ES-I3 (cell line): ENCODE results near the gene EFR3B.
A peak's percentile ranks its signal among the peaks of the same experiment; 100 is the strongest.
"Not testable (repeated sequence)": the region's sequence is repeated elsewhere in the genome, so short reads cannot be mapped to it uniquely, and the experiment has no call there.

Experiments
- H3K36me3 ChIP-seq: 2 replicates; pipeline ENCODE4 v1.6.1; 2013; ENCODE audit warnings: mild to moderate bottlenecking, low read length, control low read depth, moderate library complexity; ENCODE audit not compliant: insufficient read depth
- H3K4me1 ChIP-seq: 2 replicates; pipeline ENCODE4 v1.6.1; 2013; ENCODE audit warnings: mild to moderate bottlenecking, control low read depth, low read length; ENCODE audit not compliant: insufficient read depth
- H3K9ac ChIP-seq: 2 replicates; pipeline ENCODE4 v1.6.1; 2013; ENCODE audit warnings: low read depth, mild to moderate bottlenecking, low read length, moderate library complexity
- H3K9me3 ChIP-seq: 2 replicates; pipeline ENCODE4 v1.6.1; 2013; ENCODE audit warnings: mild to moderate bottlenecking, low read length, moderate library complexity; ENCODE audit not compliant: control insufficient read depth, insufficient read depth

Gene EFR3B, protein sequence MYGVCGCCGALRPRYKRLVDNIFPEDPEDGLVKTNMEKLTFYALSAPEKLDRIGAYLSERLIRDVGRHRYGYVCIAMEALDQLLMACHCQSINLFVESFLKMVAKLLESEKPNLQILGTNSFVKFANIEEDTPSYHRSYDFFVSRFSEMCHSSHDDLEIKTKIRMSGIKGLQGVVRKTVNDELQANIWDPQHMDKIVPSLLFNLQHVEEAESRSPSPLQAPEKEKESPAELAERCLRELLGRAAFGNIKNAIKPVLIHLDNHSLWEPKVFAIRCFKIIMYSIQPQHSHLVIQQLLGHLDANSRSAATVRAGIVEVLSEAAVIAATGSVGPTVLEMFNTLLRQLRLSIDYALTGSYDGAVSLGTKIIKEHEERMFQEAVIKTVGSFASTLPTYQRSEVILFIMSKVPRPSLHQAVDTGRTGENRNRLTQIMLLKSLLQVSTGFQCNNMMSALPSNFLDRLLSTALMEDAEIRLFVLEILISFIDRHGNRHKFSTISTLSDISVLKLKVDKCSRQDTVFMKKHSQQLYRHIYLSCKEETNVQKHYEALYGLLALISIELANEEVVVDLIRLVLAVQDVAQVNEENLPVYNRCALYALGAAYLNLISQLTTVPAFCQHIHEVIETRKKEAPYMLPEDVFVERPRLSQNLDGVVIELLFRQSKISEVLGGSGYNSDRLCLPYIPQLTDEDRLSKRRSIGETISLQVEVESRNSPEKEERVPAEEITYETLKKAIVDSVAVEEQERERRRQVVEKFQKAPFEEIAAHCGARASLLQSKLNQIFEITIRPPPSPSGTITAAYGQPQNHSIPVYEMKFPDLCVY

DNA sequence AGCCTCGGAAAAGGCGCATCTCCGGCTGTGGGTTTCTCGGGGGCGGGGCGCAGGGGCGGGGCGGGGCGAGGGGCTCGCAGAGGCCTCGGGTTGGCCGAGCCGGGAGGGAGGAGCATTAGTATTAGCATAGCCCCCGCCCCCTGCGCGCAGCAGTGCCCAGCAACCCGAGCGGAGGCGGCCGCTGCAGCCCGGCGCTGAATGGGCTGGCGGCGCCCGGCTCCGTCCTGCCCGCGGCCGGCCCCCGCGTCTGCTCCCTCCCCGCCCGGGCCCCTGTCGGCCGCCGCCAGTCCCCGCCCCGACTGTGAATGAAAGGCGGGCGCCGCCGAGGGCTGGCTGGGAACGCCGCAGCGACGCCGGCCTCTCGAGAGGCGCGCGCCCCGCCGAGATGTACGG, at the start of gene EFR3B:
Gene EFR3B (plus strand): TSS at position 149 of the 393 bp plus-strand sequence. CDS start 237 bp downstream, at position 386.
- peaks cover 6% of the 10 kb centered on the region; the same call in 1 of the 2 replicates for H3K4me1 ChIP-seq
- H3K9me3 ChIP-seq = no peaks in the 10 kb centered on the region
- H3K9ac ChIP-seq = peak within 1 kb of the TSS; percentile 88
- no peaks in the 10 kb centered on the region for H3K36me3 ChIP-seq

DNA sequence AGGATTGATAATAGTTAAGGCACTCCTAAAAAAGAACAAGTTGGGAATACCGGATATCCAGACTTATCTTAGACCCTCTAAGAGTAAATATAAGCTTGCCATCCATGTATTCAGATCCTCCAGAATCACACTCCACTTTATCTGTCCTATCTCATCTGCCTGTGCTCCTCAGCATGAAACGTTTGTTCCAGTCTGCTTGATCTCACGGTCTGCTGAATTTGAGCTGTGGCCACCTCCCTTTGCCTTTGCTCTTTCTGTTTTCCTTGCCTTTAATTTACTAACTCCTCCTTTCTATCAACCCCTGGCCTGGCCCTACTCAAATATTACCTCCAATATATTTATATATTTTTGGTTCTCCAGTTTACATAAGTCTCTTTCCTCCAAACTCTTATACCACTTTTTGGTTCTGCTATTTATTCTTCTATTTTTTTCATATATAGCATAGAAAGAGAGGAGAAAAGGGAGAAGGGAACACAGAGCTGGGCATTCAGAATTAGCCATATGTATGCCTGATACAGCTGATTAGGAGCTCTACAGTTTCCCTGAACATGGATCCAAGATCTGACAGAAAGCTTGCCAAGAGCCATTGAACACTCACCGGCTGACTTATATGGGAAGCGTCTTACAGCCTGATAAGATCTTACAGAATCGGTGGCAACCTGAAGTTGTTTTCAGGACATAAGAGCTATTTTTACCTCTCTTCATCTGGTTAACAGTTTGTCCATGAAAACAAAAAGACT, 48.3 kb upstream of the EFR3B start:
- H3K9me3 ChIP-seq = no peaks in the 10 kb centered on the region
- H3K4me1 ChIP-seq = peaks cover 2% of the 10 kb centered on the region; the same call in 1 of the 2 replicates
- H3K9ac ChIP-seq = no peak overlapping the region
- no peaks in the 10 kb centered on the region for H3K36me3 ChIP-seq

DNA sequence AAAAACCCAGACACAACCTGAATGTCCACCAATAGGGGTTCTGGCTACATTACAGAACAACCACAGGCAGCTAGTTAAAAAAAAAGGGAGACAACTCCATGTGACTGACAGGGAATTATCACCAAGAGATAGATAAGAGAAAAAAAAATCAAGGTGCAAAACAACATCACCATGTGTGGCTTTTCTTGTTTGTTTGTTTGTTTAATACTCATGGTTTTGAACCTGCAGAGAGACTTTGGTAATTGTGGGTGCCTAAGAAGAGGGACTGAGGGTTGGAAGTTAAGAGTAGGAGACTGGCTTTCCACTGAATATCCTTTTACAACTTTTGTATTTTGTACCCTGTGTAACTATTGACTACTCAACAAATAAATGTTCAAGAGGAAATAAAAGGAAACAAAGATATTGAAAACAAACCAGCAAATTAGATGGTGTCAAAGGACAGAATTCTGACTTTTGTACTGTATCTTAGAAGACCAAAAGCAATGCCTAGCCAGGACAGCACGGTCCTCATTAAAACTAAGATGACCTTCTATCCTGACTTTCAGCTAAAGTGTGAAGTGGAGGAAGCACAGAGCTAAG, 47.6 kb upstream of the EFR3B start:
- Histone ChIP-seq H3K36me3 (no peaks in the 10 kb centered on the region), H3K4me1 (peaks cover 2% of the 10 kb centered on the region; the same call in 1 of the 2 replicates), H3K9ac (no peak overlapping the region), H3K9me3 (no peaks in the 10 kb centered on the region)

DNA sequence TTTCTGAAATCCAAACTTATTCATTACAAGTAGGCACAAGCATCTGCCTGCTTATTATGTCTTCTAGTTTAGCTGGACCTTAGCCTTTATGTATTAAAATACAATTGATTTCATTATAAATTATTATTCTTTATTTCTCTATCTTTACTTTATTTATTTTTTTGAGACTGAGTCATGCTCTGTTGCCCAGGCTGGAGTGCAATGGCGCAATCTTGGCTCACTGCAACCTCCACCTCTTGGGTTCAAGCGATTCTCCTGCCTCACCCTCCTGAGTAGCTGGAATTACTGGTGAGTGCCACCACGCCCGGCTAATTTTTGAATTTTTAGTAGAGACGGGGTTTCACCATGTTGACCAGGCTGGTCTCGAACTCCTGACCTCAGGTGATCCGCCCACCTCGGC, 42.8 kb upstream of the EFR3B start:
- not testable (repeated sequence) for H3K36me3 ChIP-seq, H3K9me3 ChIP-seq, H3K9ac ChIP-seq, H3K4me1 ChIP-seq

DNA sequence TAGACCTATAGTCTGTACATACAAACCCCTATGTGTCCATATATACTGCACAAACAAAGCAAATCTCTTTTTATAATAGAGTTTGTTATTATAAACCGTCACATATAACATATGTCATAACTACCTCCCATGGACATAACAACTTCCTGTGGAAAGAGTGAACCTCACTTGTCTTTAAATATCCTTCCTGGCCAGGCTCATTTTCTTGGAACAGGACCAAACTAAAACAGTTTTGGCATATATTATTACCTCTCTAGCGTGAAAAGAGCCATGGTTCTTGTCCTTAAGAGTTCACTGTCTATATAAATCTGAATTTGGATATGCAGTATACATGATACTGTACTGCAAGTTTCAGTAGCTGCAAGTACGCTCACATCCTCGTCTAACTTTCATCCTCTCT, 41.8 kb upstream of the EFR3B start:
- Histone ChIP-seq H3K36me3 (no peaks in the 10 kb centered on the region), H3K9ac (no peak overlapping the region), H3K9me3 (no peaks in the 10 kb centered on the region), H3K4me1 (peaks cover 2% of the 10 kb centered on the region; the same call in 1 of the 2 replicates)

DNA sequence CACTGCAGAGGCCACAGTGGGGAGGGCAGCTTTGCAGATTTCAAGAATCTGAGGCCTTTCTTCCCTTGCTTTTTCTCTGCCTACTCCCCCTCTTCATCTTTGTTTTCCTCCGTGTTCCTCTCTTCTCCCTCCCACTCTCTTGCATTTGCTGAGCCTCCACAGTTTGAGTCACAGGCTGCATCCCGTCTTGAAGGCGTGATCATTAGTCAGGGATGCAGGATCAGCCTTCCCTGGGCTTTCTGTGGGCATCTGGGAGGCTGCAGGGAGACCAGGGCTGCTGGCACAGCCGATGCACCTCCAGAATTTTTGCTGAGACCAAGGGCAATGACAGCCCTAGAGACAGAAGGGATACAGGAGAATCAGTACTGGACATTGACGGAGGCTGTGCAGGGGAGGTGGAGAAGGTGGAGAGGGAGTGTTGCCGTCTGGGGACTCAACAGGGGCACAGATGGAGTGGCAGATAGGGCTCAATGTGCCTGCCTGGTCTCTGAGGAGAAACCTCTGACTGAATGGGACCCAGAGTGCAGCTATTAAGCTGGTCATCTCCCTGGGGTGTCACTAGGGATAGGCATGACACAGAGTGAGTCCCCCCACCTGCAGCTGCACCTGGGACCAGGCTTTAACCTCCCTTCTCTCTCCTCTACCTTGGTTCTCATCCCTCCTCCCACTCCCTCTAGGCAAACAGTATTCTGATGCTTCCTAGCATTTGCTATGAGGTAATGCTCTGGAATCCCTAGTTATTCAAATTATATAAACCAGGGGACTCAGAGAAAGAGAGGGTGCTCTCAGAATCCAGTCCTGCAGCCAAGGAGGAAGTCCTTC, 41.2 kb upstream of the EFR3B start:
- Histone ChIP-seq H3K36me3 (no peaks in the 10 kb centered on the region), H3K4me1 (peaks cover 2% of the 10 kb centered on the region; the same call in 1 of the 2 replicates), H3K9ac (no peak overlapping the region), H3K9me3 (no peaks in the 10 kb centered on the region)

DNA sequence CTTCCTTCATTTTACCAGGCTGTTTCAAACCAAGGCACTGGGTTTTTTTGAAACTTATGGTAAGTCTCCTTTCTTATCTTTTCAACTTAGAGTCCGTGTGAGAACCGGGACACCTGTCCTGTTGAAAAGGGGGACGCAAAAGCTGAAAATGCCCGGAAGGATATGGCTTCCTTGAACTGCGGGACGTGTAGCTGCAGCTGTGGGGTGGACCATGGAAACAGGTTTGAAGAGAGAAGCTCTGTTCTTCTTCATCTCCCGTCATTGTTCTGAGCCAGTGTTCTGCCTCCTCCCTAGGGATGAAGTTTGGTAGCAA, 40.6 kb upstream of the EFR3B start:
- Histone ChIP-seq H3K36me3 (no peaks in the 10 kb centered on the region), H3K4me1 (peaks cover 2% of the 10 kb centered on the region; the same call in 1 of the 2 replicates), H3K9me3 (no peaks in the 10 kb centered on the region), H3K9ac (no peak overlapping the region)

DNA sequence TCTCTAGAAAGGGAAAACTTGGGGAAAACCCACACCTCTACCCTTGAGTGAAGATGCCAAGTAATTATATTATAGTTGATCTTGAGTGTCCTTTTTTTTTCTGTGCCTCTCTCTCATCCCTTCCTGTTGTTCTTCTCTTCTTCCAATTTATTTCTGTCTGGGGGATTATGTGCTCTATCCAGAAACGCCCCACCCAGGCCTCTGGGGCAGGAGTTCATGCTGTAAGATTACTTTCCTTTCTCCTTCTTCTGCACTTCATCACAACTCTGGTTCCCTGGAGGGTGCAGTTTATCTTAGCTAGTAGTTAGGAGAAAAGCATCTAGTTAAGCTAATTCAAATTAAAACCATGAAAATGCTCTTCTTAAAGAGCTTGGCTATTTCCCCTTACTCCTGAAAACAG, 39.8 kb upstream of the EFR3B start:
- Histone ChIP-seq H3K4me1 (no peaks in the 10 kb centered on the region), H3K9ac (no peak overlapping the region), H3K9me3 (no peaks in the 10 kb centered on the region), H3K36me3 (no peaks in the 10 kb centered on the region)

DNA sequence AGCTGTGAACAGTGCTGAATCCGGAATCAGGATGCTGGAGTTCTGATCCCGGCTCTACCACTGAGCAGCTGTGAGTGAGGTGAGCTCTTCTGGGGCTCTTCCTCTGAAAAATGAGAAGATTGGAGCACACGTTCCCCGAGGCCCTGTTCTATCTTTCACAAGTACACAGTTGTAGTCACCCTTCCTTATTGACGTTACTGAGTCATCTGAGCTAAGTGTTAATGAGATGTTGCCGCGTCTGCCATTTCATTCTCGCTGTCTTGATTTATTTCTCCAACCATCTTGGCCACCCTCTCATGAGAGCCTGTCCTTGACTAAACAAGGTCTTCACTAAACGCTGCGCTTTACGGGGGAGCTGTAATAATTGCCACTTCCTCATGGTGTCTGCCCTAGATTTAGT, 31.9 kb upstream of the EFR3B start:
- Histone ChIP-seq H3K36me3 (no peaks in the 10 kb centered on the region), H3K9me3 (no peaks in the 10 kb centered on the region), H3K9ac (no peak overlapping the region), H3K4me1 (no peaks in the 10 kb centered on the region)

DNA sequence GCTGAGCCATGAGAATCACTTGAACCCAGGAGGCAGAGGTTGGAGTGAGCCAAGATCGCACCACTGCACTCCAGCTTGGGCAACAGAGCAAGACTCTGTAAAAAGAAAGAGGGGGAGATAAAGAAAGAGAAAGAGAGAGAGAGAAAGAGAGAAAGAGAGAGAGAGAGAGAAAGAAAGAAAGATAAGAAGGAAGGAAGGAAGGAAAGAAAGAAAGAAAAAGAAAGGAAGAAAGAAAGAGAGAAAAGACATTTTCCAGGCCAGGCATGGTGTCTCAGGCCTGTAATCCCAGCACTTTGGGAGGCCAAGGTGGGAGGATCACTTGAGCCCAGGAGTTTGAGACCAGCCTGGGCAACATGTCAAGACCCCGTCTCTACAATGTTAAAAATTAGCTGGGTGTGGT, 30.5 kb upstream of the EFR3B start:
- H3K4me1 ChIP-seq, H3K36me3 ChIP-seq, H3K9me3 ChIP-seq, H3K9ac ChIP-seq: not testable (repeated sequence)

DNA sequence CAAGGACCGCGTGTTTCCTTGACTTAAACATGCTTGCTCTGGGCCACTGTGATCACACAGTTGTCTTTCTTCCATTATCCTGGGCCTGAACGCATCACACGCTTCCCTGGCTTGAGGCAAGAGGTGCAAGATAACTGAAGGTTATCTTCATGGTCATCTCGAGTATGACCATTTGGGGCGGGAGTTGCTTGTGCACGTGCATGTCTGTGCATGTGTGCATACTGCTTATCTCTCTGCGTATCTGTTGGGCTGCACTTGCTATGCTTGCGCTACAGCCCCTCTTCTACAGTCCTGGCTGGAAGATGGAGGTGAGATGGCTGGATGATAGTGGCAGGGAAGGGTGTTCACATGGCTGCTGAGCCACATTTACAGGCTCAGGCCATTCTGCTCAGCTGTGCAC, 27.2 kb upstream of the EFR3B start:
- no peaks in the 10 kb centered on the region for H3K9me3 ChIP-seq

DNA sequence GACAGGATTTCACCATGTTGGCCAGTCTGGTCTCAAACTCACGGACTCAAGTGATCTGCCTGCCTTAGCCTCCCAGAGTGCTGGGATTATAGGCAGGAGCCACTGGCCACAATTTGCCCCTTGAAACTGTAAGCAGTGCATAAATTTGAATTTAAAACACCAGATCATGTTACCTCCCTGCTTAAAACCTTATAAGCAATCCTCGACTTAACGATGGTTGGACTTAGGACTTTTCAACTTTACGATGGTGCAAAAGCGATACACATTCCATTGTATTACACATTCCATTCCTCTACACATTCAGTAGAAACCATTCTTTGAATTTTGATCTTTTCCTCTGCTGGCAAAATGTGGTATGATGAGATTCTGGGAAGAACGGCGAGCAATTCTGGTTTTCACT, 23.2 kb upstream of the EFR3B start:
- Histone ChIP-seq H3K9me3 (no peaks in the 10 kb centered on the region), H3K36me3 (no peaks in the 10 kb centered on the region), H3K4me1 (no peaks in the 10 kb centered on the region), H3K9ac (no peak overlapping the region)

More for the DNA sequence above, 27.2 kb upstream of the EFR3B start:
- no peak overlapping the region for H3K9ac ChIP-seq
- no peaks in the 10 kb centered on the region for H3K4me1 ChIP-seq
- no peaks in the 10 kb centered on the region for H3K36me3 ChIP-seq

DNA sequence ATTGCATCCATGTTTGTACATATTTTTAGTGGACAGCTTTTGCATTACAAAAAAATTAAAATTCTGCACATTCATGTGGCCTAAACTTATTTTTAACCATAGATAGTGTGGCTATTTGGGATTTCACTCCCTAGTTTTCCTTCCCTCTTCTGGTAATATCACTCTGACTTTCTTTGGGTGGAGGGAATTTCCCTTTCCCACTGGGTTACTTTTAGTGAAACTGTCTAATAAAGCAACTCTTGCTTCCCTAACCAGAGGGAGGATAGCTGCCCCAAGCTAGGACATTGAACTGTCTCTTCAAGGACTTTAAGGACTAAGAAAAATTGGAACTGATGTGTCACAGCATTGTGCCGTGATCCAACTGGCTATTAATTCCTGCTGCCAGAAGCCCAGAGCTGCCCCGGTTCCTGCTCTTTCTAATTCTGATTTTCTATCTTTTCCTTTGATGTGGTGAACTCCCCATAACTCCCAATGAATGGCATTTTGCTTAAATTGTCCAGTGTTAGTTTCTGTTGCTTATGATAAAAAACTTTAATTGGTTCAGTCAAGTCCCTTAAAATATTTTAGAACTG, 20.0 kb upstream of the EFR3B start:
- Histone ChIP-seq H3K9me3 (no peaks in the 10 kb centered on the region), H3K36me3 (no peaks in the 10 kb centered on the region), H3K9ac (no peak overlapping the region), H3K4me1 (no peaks in the 10 kb centered on the region)
